Measurements from ENCODE around the gene ACTG1.

DNA sequence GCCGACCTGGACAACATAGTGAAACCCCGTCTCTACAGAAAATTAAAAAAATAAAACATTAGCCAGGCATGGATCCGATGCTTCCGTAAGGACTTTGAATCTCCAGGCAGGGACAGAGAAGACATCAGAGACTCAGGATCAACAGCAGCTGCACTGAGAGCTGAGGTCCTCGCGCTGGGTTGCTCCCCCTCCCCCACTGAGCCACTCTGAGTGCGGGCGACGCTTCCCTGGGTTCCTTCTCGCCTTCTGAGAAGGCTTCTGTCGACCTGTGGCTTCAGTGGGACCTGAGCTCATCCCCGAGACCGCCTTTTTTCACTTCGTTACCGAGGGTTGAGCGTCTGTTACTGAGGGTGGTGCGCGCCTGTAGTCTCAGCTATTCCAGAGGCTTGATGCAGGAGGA, 20.4 kb downstream of the ACTG1 start:
- TF ChIP-seq, protein P1, sequence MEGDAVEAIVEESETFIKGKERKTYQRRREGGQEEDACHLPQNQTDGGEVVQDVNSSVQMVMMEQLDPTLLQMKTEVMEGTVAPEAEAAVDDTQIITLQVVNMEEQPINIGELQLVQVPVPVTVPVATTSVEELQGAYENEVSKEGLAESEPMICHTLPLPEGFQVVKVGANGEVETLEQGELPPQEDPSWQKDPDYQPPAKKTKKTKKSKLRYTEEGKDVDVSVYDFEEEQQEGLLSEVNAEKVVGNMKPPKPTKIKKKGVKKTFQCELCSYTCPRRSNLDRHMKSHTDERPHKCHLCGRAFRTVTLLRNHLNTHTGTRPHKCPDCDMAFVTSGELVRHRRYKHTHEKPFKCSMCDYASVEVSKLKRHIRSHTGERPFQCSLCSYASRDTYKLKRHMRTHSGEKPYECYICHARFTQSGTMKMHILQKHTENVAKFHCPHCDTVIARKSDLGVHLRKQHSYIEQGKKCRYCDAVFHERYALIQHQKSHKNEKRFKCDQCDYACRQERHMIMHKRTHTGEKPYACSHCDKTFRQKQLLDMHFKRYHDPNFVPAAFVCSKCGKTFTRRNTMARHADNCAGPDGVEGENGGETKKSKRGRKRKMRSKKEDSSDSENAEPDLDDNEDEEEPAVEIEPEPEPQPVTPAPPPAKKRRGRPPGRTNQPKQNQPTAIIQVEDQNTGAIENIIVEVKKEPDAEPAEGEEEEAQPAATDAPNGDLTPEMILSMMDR (IDR thresholded peaks at IDR 0.05), result no peak
- TF ChIP-seq POLR2A (IDR thresholded peaks at IDR 0.05) (no peak), POLR2AphosphoS5 (IDR thresholded peaks at IDR 0.05) (no peak)
